ENCODE results near the gene ENDOV.

- TF ChIP-seq POLR2A (IDR thresholded peaks at IDR 0.05; ENCODE audit: low read depth, low read length) (no peak), TAF1 (IDR thresholded peaks at IDR 0.05; ENCODE audit: low read depth, low read length) (no peak)
Measured at GRCh38 chr17:80446645-80447405, 31.9 kb downstream of the ENDOV start.

Data from GM12891 (cell line).